ENCODE data around the gene HOXB4.

- TF ChIP-seq CTCF (conservative IDR thresholded peaks at IDR 0.05; ENCODE audit: low read depth, low read length): no peak
- TF ChIP-seq EZH2phosphoT487 (IDR thresholded peaks at IDR 0.05; ENCODE audit: borderline replicate concordance, low read length): no peak
- TF ChIP-seq EZH2 (IDR thresholded peaks at IDR 0.05; ENCODE audit: low read length, unreplicated experiment): no peak
Observed at GRCh38 chr17:48577330-48577945, 712 bp downstream of the HOXB4 start.

Data from PC-3 (cell line).